ENCODE measurements around the gene FHIP1A. TPM values are rescaled to one million over a fixed set of nuclear protein-coding genes. Genes with fewer than 3 reads are reported as not detected.
A peak's percentile ranks its signal among the peaks of the same experiment; 100 is the strongest.

FHIP1A gene
- total and polyA plus RNA-seq, 2 of the 13 experiments (the other 11 are each of a cell fraction or from before 2014, with no cell fraction given), result 4.1 to 6.2 TPM

DNA sequence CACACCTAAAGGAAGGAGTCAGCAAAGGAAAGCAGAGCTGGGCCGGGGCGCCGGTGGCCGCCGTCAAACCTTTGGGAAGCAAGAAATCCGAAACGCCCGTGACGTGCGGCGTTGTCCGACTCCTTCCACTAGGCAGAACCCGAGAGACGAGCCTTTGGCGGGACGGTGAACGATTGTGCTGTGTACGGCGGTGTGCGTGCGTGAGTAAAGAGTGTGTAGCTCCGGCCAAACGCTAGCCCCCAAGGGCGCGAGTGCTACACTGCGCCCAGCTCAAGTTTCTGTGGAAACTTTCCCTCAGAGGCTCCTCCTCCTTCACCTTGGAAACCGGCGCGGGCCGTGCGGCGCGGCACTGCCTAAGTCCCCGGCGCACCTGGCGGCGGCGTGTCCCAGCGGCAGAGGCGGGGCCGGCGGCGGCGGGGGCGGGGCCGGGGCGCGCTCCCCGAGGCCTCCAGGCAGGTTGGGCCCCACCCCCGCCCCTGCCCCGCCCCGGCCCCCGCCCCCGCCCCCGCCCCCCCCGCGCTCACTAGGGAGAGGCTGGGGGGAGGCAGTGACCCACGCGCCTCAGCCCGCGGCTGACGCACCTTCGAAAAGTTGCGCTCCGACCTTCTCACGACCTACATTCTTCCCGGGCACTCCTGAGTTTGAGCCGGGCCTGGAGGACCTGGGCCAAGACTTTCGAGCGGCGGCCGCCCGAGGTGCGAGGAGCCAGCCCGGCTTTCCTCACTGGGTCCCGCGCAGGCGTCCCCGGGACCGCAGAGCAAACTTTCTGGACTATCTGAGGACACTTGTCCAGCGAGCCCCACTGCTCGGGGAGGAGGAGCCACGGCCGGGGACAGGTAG, at the start of gene FHIP1A (continued):
- TF ChIP-seq, protein P1, sequence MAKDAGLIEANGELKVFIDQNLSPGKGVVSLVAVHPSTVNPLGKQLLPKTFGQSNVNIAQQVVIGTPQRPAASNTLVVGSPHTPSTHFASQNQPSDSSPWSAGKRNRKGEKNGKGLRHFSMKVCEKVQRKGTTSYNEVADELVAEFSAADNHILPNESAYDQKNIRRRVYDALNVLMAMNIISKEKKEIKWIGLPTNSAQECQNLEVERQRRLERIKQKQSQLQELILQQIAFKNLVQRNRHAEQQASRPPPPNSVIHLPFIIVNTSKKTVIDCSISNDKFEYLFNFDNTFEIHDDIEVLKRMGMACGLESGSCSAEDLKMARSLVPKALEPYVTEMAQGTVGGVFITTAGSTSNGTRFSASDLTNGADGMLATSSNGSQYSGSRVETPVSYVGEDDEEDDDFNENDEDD (CRISPR knock-in tag; IDR thresholded peaks at IDR 0.05; ENCODE audit: borderline replicate concordance), result peak; percentile 50; the same call in 1 of the 2 replicates
- TF ChIP-seq ZNF292 (CRISPR knock-in tag; IDR thresholded peaks at IDR 0.05; ENCODE audit: borderline replicate concordance, low read depth) (no peak), FIP1L1 (IDR thresholded peaks at IDR 0.05; ENCODE audit: borderline replicate concordance, insufficient read depth, low read depth, low read length) (no peak), KDM5B (CRISPR knock-in tag; IDR thresholded peaks at IDR 0.05; ENCODE audit: borderline replicate concordance) (no peak; the same call in 1 of the 2 replicates), SMARCC2 (IDR thresholded peaks at IDR 0.05) (no peak), CHD2 (IDR thresholded peaks at IDR 0.05; ENCODE audit: low read depth, low read length) (no peak), HIVEP1 (CRISPR knock-in tag; IDR thresholded peaks at IDR 0.05) (no peak), ZNF121 (CRISPR knock-in tag; IDR thresholded peaks at IDR 0.05) (no peak), MZF1 (CRISPR knock-in tag; IDR thresholded peaks at IDR 0.05; ENCODE audit: borderline replicate concordance) (no peak), HCFC1 (IDR thresholded peaks at IDR 0.05; ENCODE audit: low read depth, low read length) (no peak), MED8 (CRISPR knock-in tag; IDR thresholded peaks at IDR 0.05; ENCODE audit: insufficient replicate concordance) (no peak), YEATS2 (CRISPR knock-in tag; IDR thresholded peaks at IDR 0.05; ENCODE audit: borderline replicate concordance) (0 out of 2 replicates have a peak, but pooled peaks have one; percentile 53), CREM (IDR thresholded peaks at IDR 0.05) (0 out of 2 replicates have a peak, but pooled peaks have one; percentile 14), CREM (CRISPR knock-in tag; IDR thresholded peaks at IDR 0.05) (no peak), CHD4 (IDR thresholded peaks at IDR 0.05; ENCODE audit: borderline replicate concordance, low read length) (no peak), ZFP1 (CRISPR knock-in tag; IDR thresholded peaks at IDR 0.05) (no peak)
- TF ChIP-seq, protein P2, sequence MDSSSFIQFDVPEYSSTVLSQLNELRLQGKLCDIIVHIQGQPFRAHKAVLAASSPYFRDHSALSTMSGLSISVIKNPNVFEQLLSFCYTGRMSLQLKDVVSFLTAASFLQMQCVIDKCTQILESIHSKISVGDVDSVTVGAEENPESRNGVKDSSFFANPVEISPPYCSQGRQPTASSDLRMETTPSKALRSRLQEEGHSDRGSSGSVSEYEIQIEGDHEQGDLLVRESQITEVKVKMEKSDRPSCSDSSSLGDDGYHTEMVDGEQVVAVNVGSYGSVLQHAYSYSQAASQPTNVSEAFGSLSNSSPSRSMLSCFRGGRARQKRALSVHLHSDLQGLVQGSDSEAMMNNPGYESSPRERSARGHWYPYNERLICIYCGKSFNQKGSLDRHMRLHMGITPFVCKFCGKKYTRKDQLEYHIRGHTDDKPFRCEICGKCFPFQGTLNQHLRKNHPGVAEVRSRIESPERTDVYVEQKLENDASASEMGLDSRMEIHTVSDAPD (CRISPR knock-in tag; IDR thresholded peaks at IDR 0.05), result no peak
- TF ChIP-seq, protein P3, sequence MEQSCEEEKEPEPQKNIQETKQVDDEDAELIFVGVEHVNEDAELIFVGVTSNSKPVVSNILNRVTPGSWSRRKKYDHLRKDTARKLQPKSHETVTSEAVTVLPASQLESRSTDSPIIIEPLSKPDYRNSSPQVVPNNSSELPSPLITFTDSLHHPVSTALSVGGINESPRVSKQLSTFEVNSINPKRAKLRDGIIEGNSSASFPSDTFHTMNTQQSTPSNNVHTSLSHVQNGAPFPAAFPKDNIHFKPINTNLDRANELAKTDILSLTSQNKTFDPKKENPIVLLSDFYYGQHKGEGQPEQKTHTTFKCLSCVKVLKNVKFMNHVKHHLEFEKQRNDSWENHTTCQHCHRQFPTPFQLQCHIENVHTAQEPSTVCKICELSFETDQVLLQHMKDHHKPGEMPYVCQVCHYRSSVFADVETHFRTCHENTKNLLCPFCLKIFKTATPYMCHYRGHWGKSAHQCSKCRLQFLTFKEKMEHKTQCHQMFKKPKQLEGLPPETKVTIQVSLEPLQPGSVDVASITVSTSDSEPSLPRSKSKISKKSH (CRISPR knock-in tag; IDR thresholded peaks at IDR 0.05; ENCODE audit: borderline replicate concordance), result no peak
- TF ChIP-seq, protein P4, sequence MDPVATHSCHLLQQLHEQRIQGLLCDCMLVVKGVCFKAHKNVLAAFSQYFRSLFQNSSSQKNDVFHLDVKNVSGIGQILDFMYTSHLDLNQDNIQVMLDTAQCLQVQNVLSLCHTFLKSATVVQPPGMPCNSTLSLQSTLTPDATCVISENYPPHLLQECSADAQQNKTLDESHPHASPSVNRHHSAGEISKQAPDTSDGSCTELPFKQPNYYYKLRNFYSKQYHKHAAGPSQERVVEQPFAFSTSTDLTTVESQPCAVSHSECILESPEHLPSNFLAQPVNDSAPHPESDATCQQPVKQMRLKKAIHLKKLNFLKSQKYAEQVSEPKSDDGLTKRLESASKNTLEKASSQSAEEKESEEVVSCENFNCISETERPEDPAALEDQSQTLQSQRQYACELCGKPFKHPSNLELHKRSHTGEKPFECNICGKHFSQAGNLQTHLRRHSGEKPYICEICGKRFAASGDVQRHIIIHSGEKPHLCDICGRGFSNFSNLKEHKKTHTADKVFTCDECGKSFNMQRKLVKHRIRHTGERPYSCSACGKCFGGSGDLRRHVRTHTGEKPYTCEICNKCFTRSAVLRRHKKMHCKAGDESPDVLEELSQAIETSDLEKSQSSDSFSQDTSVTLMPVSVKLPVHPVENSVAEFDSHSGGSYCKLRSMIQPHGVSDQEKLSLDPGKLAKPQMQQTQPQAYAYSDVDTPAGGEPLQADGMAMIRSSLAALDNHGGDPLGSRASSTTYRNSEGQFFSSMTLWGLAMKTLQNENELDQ (CRISPR knock-in tag; IDR thresholded peaks at IDR 0.05; ENCODE audit: borderline replicate concordance), result no peak
- TF ChIP-seq, protein P5, sequence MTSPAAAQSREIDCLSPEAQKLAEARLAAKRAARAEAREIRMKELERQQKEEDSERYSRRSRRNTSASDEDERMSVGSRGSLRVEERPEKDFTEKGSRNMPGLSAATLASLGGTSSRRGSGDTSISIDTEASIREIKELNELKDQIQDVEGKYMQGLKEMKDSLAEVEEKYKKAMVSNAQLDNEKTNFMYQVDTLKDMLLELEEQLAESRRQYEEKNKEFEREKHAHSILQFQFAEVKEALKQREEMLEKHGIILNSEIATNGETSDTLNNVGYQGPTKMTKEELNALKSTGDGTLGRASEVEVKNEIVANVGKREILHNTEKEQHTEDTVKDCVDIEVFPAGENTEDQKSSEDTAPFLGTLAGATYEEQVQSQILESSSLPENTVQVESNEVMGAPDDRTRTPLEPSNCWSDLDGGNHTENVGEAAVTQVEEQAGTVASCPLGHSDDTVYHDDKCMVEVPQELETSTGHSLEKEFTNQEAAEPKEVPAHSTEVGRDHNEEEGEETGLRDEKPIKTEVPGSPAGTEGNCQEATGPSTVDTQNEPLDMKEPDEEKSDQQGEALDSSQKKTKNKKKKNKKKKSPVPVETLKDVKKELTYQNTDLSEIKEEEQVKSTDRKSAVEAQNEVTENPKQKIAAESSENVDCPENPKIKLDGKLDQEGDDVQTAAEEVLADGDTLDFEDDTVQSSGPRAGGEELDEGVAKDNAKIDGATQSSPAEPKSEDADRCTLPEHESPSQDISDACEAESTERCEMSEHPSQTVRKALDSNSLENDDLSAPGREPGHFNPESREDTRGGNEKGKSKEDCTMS (CRISPR knock-in tag; conservative IDR thresholded peaks at IDR 0.05), result no peak

Data from HepG2 (cell line).